T-helper 2 cell (primary cell): ENCODE data around the gene TRIO.

Experiments
- DNase-seq, 5 experiments: peaks; one replicate each; pipeline versions ENCODE4 v3.0.0 to v3.0.0-alpha.2; 2012 to 2022

TRIO gene

DNA sequence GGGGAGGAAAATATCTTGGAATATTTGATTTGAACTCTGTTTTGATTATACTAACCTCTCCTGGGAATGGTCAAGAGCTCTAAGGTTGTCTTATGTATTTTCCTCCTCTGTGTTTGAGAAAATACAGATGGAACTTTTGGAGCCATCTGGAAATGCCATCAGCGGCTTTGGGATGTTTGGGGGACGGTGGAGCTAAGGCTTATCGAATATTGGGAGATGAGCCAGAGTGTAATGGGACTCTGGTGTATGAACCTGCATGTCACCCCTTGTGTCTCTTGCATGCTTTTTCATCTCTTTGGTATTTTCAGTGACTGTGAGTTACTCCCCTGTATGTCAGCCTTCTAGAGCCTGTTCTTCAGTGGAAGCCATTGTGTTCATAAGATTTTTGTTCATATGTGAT lies 258.5 kb downstream of the TRIO start:
- no peak for DNase-seq

DNA sequence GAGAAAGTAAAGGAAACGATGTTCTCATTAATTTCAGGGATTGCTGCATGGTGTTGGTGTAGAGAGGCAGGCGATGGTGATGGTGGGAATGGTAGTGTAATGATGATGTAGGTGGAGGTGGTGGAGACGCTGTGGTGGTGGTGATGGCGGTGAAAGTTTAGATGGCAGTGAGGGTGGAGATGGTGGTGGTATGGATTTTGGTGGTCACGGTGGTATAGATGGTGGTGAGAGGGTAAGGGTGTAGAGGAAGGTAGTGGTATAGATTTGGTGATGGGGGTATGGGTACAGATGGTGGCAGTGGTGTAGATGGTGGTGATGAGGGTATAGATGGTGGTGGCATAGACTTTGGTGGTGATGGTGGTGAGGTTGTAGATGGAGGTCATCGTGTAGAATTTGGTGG lies 259.3 kb downstream of the TRIO start:
- no peak for DNase-seq

DNA sequence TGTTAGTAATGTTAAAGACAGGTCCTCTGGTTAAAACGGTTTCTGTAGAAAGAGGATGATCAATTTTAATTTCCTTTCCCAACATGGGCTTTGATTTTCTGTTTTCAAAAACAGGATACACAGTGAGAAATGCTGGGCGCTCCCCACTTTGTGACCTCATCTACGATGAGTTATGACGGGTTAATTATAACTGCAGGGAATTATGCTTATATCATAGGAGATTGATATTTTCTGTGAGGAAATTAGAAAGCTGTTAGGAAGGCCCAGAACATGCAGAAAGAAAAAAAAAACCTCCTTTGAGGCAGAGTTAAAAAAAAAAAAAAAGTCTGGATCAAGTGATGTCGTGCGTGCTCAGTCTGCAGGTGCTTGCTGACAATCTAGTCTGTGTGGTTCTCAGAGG lies 261.6 kb downstream of the TRIO start:
- no peak for DNase-seq

DNA sequence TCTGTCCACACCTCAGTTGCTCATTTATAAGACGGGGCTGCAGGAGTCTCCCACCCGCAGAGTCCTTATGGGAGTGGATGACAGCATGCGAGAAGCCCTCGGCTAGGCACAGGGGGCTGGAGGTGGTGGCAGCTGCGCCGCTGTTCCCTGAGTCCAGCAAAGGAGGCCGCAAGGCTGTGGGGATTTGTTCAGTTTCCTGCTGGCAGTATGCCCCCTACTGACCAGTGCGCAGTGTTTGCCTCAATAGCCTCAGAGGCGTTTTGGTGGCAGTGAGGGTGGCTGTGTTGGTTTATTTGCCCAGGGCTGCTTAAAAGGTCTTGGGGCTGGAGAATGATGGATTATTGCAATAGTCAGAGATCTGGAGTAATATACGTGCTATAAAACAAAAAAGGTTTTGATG lies 262.1 kb downstream of the TRIO start:
- DNase-seq, result no peak

DNA sequence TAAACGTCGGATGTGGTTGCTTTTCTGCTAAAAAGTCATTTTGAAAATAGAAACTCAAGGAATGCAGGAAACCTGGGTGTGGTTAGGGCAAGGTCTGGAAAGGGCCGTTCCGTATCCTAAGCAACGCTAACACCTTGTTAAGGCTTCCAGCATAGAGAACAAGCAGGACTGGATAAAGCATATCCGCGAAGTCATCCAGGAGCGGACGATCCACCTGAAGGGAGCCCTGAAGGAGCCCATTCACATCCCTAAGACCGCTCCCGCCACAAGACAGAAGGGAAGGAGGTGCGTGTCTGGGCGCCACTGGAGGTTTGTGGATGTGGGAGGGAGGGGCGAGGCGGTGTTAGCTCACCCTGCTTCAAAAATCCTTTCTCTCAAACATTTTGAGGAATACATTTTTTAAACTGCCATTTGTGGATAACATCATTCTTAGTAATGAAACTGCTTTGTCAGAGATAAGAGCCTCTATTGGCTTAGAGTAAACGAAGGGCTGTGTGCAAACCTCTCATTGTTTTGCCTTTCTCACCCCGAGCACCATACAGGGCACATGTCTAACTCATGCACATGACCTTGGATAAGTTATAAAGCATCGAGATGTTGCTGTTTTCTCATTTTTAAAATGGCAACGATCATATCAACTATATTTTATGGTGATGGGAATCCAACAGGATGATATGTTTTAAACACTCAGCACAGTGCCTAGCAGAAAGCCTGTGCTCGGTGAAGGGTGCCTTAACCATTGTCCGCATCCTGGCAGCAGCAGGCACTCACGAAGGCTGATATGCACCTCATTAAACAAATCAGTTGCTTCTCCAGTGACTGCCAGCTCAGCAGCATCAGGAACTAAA lies 262.8 kb downstream of the TRIO start:
- peak in 1 of 5 experiments; percentile 75 for DNase-seq

DNA sequence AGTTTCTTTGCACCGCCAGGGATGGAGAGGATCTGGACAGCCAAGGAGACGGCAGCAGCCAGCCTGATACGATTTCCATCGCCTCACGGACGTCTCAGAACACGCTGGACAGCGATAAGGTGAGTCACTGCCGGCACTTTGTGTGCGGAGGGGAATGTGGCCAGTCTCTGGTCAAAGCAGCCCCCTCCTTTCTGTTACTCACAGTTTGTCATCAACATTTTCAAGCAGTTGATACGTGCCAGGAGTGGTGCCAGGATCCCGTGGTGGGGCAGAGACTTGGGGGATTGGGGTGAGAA lies 263.4 kb downstream of the TRIO start:
- DNase-seq, result no peak

DNA sequence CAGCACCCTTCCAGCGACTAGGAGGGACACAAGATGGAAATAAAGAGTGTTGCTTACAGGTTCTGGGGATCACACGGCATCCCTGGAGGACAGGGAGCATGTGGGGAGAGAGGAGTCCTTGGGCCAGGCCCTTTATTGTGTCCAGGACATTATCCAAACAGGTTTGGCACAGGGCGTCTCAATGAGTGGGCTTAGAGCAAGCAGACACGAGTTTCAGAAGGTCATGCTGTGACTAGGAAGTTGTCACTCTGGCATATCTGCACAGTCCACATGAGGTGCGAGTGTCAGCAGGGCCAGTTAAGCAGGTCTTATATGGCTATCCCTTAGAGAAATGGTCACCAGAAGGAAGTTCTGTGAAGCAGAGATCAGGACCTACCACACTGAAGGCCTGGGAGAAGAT lies 263.9 kb downstream of the TRIO start:
- DNase-seq, result no peak

DNA sequence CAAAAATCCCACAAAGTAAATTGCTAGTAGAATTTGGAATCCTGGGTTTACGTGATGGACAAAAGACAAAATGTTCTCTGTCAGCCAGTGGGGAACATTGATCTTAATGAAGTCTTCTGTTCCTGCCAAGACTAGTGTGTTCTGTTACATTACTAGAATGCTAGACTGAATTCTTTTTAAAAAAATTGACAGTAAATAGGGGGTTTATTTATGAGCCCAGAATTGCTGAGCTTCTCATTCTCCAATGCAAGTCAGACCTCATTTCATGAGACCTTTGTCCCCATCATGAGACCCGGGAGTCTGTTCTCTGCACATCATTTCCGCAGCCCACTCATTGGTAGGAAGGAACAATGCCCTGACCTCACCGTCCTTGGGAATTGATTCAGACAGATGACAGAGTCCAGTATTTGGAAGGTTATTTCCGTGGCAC lies 264.6 kb downstream of the TRIO start:
- no peak for DNase-seq

DNA sequence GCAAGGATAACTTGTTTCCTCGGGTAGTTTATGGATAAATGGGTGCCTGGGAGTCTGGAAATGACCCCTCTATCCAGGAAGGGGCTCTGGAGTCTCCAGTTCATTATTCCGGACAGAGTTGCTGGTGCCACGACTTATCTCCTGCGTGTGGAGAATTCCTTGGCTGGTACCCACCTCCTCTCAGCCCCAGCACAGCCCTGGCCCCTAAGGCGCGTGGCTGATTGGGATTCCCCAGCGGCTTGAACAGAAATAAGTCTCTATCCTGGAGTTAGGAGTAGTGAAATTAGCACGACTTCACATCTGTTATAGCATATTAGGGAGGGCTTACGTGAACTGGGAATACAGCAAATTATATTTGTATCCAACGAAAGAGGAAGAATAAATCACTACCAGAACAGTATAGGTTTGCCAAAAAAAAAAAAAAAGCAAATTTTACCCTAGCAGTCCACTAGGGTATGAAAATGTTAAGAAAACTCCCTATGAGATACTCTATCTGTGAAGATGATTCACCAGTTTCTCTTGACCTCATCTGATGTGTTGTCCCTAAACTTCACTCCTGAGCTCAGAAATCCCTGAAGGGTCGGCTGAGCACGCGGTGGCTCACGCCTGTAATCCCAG lies 265.9 kb downstream of the TRIO start:
- no peak for DNase-seq

DNA sequence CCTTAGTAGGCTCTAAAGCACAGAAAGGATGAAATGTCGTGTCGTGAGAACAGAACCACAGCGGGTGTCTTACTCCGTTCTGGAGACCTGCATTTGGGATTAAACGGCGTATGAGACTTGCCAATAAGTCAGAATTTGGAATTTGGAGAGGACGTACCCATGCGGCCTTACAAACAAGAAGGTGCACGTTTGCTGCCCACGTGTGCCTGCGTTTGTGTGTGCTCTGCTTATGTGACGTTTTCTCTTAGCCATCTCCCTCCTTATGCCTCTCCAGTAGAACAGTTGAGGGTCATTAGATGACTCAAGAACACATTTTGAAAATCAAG lies 266.9 kb downstream of the TRIO start:
- DNase-seq, result no peak

DNA sequence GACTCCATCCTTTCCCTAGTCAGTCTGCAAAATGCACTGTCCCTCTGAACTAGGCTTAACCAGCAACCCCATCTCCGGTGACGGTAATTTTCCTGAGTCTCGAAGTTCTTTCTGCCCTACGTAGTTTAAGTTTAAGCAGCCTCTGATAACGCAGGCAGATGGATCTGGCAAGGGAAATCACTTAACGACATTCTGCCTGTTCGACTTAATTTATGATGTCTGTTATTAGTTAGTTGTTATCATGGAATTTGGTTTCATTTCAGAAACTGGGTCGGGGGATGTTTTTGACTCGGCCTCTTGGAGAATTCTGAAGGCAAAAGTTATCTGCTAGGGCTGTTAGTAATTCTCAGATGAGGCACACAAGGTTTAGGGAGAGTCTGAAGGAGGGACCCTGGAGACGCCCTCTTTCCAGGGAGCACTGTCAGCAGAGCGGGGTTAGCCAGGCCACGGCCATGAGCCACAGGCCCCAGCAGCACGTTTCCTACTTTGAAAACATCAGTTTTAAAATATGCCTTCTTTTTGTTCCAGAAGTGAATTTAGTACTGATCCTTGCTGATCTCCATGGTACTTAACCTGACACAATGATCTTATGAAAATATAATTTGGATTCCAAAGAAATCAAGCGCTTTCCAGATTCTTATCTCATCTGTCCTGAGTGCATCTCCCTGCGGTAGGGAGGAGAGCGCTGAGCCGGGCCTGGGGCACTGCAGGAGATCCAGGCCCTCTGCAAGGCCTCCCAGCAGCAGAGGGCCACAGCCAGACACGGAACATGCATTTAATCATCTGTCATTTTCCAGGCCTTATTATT lies 267.5 kb downstream of the TRIO start:
- DNase-seq, result no peak

DNA sequence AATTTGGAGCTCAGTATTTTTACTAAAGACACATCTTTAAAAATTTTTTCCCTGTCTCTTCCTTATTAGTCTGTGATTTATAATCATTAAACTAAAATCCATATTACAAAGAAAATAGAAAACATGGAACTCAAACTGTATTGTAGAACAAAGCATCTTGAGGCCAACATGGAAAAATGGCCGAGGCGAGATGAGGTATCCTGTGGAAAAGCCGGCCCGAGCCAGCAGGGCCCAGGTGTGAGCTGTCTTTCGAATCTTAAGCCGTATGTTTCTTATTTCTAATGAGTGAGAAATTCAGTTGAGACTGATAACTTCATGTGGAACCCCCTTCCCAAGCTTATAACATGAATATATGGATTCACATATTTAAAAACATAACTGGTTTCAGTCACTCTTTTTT lies 268.1 kb downstream of the TRIO start:
- no peak for DNase-seq

DNA sequence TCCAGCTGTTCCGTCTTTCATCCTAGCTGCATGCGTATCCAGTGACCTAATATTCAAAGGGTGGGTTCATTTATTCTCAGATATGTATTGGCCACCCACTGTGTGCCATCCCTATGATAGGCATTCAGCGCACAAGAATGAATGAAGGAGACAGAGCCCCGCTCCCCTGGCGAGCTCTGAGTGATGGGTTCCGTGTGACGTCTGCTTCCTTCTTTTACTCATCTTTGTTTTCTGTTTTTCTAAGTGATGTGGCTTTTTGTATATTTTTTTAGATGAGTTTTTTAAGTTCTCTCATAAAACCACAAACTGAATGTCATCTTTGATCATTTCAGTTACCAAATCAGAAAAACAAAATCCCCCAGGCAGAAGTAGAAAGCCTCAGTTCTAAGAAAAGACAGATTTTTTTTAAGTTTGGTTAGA lies 270.2 kb downstream of the TRIO start:
- peak in 3 of 5 experiments; percentile 35 to 89 (median 46) for DNase-seq

DNA sequence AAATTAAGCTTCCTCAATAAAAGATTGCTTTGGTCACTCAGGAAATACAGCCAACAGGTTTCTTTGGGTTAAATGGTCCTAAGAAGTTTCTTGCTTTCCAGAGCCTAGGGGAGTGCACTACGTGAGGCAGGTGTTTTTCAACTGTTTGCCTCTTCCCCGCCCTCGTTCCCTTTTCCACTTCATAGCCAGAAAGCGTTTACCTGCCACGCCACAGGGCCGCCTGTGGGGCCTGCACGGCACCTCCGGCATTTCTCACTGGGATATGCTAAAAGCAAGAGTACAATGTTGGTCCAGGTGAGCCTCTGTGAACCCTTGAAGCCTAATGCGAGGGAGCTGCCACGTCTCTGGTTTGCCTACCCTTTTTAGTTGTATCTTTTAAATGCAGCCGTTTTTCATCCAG lies 270.9 kb downstream of the TRIO start:
- DNase-seq, result peak in 1 of 5 experiments; percentile 58

DNA sequence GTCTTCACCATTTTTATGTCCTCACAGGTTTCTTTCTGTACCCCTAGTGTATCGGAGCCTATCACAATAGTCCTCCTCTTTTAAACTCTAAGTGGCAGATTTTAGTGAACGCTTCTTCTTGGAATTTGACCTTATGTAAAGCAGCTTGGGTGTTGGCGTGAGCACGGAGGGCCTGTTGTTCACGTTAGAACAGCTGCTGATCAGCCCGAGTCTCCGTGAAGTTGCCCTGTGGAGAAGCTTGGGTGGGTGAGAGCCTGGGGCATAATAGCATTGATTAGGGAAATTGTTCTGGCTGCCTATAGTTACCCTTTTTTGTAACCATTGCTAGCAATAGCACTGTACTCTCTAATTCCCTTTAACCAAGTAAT lies 271.5 kb downstream of the TRIO start:
- no peak for DNase-seq

DNA sequence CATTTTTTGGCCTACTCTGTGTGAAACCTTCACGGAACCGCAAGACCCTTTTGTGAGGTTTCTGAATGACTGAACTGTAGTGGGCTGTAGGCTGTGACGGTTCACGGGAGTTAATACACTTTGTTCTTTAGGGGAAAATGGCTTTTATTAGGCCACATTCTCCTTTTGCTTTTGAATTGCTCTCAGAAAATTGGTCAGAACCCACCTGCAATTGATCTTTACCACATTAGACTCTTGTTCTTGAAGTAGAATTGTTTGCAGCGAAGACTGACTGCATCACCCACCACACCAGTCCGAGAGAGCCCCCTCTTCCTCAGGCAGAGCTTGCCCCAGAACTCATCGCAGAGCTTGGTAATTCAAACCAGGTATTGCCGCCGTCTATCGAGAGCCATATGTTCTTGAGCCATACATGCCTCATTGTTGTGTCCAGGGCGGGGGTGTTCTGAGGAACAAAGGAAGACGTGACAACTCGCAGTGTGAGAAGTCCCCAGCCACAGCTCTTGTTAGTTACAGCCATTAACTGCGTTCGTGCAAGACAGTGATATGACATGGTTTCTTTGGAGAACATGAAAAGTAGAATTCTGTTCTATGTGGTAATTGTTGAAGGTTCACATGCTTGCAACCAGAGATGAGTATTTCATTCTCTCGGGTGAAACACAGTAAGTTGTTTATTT lies 272.0 kb downstream of the TRIO start:
- peak in 1 of 5 experiments; percentile 88 for DNase-seq

DNA sequence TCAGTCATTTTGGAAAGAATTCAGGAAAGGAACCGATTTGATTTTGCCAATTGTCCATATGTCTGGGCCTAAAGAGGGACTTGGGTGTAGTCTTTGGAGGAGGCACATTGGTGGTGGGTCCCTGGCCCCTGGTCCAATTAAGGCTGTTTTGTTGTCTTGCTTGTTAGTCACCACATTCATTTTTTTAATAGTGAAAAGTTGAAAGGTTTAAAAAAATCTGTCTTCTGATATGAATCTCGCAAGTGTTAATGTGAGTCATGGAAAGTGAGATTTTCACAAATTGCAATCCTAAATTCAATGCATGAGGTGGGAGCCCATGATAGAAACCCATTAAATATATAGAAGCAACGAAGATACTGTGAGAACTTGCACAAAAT lies 272.5 kb downstream of the TRIO start:
- peak in 1 of 5 experiments; percentile 73 for DNase-seq

DNA sequence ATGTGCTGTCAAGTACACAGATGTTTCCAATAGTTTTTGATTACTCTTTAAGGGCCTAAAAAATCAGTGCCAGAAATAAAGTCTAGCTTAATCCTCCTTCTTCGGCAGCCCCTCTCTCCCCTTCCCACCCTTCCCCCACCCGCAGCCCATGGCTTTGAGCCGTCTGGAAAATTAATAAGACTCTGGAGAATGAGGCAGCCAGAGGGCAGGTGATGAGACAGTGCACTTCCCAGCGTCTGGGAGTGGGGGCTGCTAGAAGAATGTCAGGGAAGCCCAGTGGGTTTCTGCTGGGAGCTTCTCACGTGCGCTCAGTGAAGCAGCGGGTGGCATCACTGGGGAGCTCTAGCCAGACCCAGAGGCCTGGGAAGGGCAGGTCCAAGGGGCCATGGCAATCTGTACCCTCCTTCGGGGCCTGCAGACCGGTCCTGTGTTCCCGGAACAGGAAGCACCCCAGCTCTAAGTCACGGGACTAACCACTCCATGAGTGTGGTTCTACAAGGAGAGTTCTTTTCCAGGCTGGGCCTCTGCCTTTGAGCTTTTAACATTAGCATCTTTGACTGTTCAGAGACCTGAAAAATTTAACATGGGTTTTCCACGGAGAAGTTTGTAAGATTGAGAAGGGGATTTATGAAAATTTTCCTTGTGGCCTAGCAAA lies 273.6 kb downstream of the TRIO start:
- peak in 1 of 5 experiments; percentile 53 for DNase-seq

DNA sequence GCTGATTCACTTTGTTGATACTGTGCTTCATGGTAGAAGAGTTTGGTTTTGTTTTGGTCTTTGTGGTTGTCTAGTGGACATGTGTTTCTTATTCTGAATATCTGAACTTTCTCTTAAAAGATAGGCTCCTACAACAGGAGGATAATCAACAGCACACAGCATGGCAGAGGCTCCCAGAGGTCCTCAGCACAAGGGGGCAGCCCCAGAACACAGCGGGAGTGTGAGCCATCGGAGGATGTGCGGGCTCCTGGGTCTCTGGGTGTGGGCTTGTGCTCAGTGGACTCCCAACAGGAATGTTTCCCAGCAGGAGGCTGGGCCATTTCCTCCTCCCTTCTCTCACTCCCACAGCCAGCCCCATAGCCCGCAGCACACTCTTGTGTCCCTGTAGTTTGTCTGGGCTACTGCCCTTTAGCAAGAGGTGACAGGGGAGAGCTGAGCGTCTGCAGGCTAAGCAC lies 274.2 kb downstream of the TRIO start:
- DNase-seq, result peak in 1 of 5 experiments; percentile 44

DNA sequence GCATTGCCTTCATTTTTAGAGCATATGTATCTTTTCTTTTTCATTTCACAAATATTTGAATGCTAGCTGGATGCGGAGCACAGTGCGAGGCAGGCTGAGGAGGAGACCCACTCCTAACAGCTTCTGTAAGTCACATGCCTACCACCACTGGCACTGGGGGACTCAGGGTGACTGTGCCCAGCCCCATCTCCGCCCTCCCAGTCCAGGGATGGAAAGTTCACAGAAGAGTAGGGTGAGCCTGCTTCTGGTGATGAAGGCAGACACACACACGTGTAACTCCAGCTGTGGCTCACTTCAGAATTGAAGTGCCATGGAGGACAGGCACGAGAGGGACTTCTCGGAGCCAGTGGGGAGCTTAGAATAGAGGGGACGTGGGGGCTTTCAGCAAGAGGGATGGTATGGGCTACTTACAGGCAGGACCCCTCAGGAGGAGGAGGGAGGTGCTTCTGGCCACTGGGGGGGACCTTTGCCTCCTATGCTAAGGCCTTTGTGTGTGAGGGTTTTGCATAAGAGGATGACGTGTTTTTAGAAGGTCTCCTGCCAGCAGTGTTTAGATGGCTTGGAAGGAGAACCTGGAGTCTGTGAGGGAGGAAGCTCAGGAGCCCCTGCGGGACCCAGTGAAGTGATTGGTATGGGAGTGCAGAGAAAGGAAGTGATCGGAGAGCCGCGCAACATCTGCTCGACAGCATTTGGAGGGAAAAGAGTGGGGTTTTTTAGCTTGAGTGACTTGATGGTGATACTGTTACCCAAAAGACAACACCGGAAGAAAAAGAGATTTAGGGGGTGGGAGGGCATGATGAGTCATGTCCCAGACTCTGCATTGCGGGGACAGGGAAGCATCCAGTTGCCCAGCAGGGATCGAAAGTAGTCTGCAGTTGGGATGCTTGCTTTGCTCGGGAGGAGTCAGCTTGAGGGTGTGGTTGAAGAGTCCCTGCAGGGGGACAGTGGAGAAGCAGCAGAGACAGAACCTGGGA lies 274.9 kb downstream of the TRIO start:
- DNase-seq, result no peak

DNA sequence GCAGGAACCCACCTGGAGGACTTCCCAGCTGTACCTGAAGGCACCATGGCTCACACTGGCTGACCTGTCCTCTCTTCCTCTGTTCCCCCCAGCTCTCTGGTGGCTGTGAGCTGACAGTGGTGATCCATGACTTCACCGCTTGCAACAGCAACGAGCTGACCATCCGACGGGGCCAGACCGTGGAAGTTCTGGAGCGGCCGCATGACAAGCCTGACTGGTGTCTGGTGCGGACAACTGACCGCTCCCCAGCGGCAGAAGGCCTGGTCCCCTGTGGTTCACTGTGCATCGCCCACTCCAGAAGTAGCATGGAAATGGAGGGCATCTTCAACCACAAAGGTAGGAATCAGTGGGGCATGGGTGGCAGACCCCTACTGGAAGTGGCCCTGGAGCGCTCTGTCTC lies 276.5 kb downstream of the TRIO start:
- no peak for DNase-seq
